HEK293 (cell line): Measurements from ENCODE around the gene SNAPIN.
A peak's percentile ranks its signal among the peaks of the same experiment; 100 is the strongest.

ENCODE experiments used
- GLI2 ChIP-seq: fragments of 450-650 bp; formaldehyde crosslinking; IDR thresholded peaks from 2 replicates; pipeline ENCODE4; 2017; ENCODE audit warnings: missing biosample characterization, missing genetic modification characterization, low read depth, borderline replicate concordance
- GLI4 ChIP-seq: fragments of 450-650 bp; formaldehyde crosslinking; IDR thresholded peaks from 2 replicates; pipeline ENCODE4 v1.5.1; 2016; ENCODE audit warnings: missing biosample characterization, missing genetic modification characterization
- GLIS1 ChIP-seq: fragments of 450-650 bp; formaldehyde crosslinking; IDR thresholded peaks from 2 replicates; pipeline ENCODE4 v1.5.1; 2016; ENCODE audit warnings: missing biosample characterization, missing genetic modification characterization
- HOXC10 ChIP-seq: sonication (generic); formaldehyde crosslinking; IDR thresholded peaks from 2 replicates; pipeline ENCODE4 v1.8.1; 2023; ENCODE audit warnings: mild to moderate bottlenecking, missing genetic modification reagents
- HOXD13 ChIP-seq: sonication (generic); formaldehyde crosslinking; IDR thresholded peaks from 2 replicates; pipeline ENCODE4 v1.8.0; 2022; ENCODE audit warnings: missing genetic modification reagents, borderline replicate concordance
- IKZF3 ChIP-seq: fragments of 450-650 bp; IDR thresholded peaks from 2 replicates; pipeline ENCODE4 v1.5.0; 2018; ENCODE audit warnings: missing biosample characterization, mild to moderate bottlenecking, missing genetic modification characterization, moderate library complexity
- MZF1 ChIP-seq: fragments of 450-650 bp; formaldehyde crosslinking; IDR thresholded peaks from 2 replicates; pipeline ENCODE4 v1.5.1; 2017; ENCODE audit warnings: missing biosample characterization, missing genetic modification characterization, borderline replicate concordance
- RBAK ChIP-seq: fragments of 450-650 bp; formaldehyde crosslinking; IDR thresholded peaks from 2 replicates; pipeline ENCODE4 v1.5.1; 2016; ENCODE audit warnings: missing biosample characterization, missing genetic modification characterization
- SETDB1 ChIP-seq: IDR thresholded peaks from one replicate; pipeline ENCODE4 v1.6.1; 2017; ENCODE audit warnings: mild to moderate bottlenecking, low read length, moderate library complexity, mixed read lengths; ENCODE audit not compliant: insufficient read length
- SP2 ChIP-seq: fragments of 450-650 bp; formaldehyde crosslinking; IDR thresholded peaks from 2 replicates; pipeline ENCODE4 v1.5.1; 2016; ENCODE audit warnings: missing biosample characterization, missing genetic modification characterization
- TCF7L2 ChIP-seq: IDR thresholded peaks from 2 replicates; pipeline ENCODE4 v1.6.1; 2011; ENCODE audit warnings: low read depth, mild to moderate bottlenecking, inconsistent platforms, low read length, moderate library complexity, borderline replicate concordance
- ZFP37 ChIP-seq: fragments of 450-650 bp; formaldehyde crosslinking; IDR thresholded peaks from 2 replicates; pipeline ENCODE4 v1.5.1; 2016; ENCODE audit warnings: missing biosample characterization, missing genetic modification characterization
- ZNF133 ChIP-seq: fragments of 450-650 bp; formaldehyde crosslinking; IDR thresholded peaks from 2 replicates; pipeline ENCODE4 v1.5.1; 2016; ENCODE audit warnings: missing biosample characterization, missing genetic modification characterization
- ZNF155 ChIP-seq: fragments of 450-650 bp; formaldehyde crosslinking; IDR thresholded peaks from 2 replicates; pipeline ENCODE4 v1.5.1; 2016; ENCODE audit warnings: missing biosample characterization, missing genetic modification characterization
- ZNF223 ChIP-seq: fragments of 450-650 bp; formaldehyde crosslinking; IDR thresholded peaks from 2 replicates; pipeline ENCODE4 v1.5.1; 2016; ENCODE audit warnings: missing biosample characterization, missing genetic modification characterization
- ZNF239 ChIP-seq: fragments of 450-650 bp; formaldehyde crosslinking; IDR thresholded peaks from 2 replicates; pipeline ENCODE4 v1.5.1; 2016; ENCODE audit warnings: missing biosample characterization, missing genetic modification characterization
- ZNF274 ChIP-seq, 2 experiments: fragments of 200-500 bp in 1 of 2; fragments of 450-650 bp in 1 of 2; sonication (Bioruptor generic) in 1 of 2; formaldehyde crosslinking in 1 of 2; IDR thresholded peaks; 2 replicates each; pipeline versions ENCODE4 v1.5.1 to v1.6.1; 2014 to 2016; ENCODE audit warnings: borderline replicate concordance in 1 of 2, inconsistent platforms in 1 of 2, low read length in 1 of 2, missing biosample characterization in 1 of 2, missing genetic modification characterization in 1 of 2
- ZNF354C ChIP-seq: fragments of 450-650 bp; formaldehyde crosslinking; IDR thresholded peaks from 2 replicates; pipeline ENCODE4 v1.5.1; 2016; ENCODE audit warnings: missing biosample characterization, missing genetic modification characterization, low read depth, borderline replicate concordance
- ZNF501 ChIP-seq: fragments of 450-650 bp; formaldehyde crosslinking; IDR thresholded peaks from 2 replicates; pipeline ENCODE4 v1.5.1; 2016; ENCODE audit warnings: missing biosample characterization, missing genetic modification characterization
- ZNF510 ChIP-seq: fragments of 450-650 bp; formaldehyde crosslinking; IDR thresholded peaks from 2 replicates; pipeline ENCODE4 v1.5.1; 2018; ENCODE audit warnings: mild to moderate bottlenecking, missing genetic modification characterization, missing biosample characterization; ENCODE audit not compliant: insufficient replicate concordance
- ZNF549 ChIP-seq: fragments of 450-650 bp; IDR thresholded peaks from 2 replicates; pipeline ENCODE4 v1.5.1; 2018; ENCODE audit warnings: missing biosample characterization, missing genetic modification characterization, mild to moderate bottlenecking, inconsistent platforms, moderate library complexity
- ZNF621 ChIP-seq: fragments of 450-650 bp; formaldehyde crosslinking; IDR thresholded peaks from 2 replicates; pipeline ENCODE4 v1.5.1; 2017; ENCODE audit warnings: missing biosample characterization, missing genetic modification characterization
- ZNF658 ChIP-seq: fragments of 450-650 bp; formaldehyde crosslinking; IDR thresholded peaks from 2 replicates; pipeline ENCODE4; 2016; ENCODE audit warnings: missing biosample characterization, missing genetic modification characterization
- ZNF670 ChIP-seq: fragments of 450-650 bp; formaldehyde crosslinking; IDR thresholded peaks from 2 replicates; pipeline ENCODE4 v1.5.1; 2016; ENCODE audit warnings: missing biosample characterization, missing genetic modification characterization, low read depth
- ZNF776 ChIP-seq: fragments of 450-650 bp; formaldehyde crosslinking; IDR thresholded peaks from 2 replicates; pipeline ENCODE4 v1.5.0; 2017; ENCODE audit warnings: missing biosample characterization, missing genetic modification characterization, borderline replicate concordance
- ZNF843 ChIP-seq: fragments of 450-650 bp; formaldehyde crosslinking; IDR thresholded peaks from 2 replicates; pipeline ENCODE4 v1.5.1; 2016; ENCODE audit warnings: missing biosample characterization, missing genetic modification characterization
- ZSCAN30 ChIP-seq: fragments of 450-650 bp; IDR thresholded peaks from 2 replicates; pipeline ENCODE4 v1.5.1; 2018; ENCODE audit warnings: missing biosample characterization, mild to moderate bottlenecking, missing genetic modification characterization, moderate library complexity
- TF ChIP-seq, protein P1 (sequence below): fragments of 450-650 bp; formaldehyde crosslinking; IDR thresholded peaks from 2 replicates; pipeline ENCODE4 v1.5.1; 2017; ENCODE audit warnings: missing biosample characterization, missing genetic modification characterization
- TF ChIP-seq, protein P2 (sequence below): fragments of 450-650 bp; formaldehyde crosslinking; IDR thresholded peaks from 2 replicates; pipeline ENCODE4 v1.5.1; 2016; ENCODE audit warnings: missing biosample characterization, missing genetic modification characterization
- TF ChIP-seq, protein P3 (sequence below): fragments of 450-650 bp; formaldehyde crosslinking; IDR thresholded peaks from 2 replicates; pipeline ENCODE4 v1.5.1; 2017; ENCODE audit warnings: missing biosample characterization, missing genetic modification characterization
- TF ChIP-seq, protein P4 (sequence below): fragments of 450-650 bp; formaldehyde crosslinking; IDR thresholded peaks from 2 replicates; pipeline ENCODE4 v1.5.1; 2016; ENCODE audit warnings: missing biosample characterization, missing genetic modification characterization
- TF ChIP-seq, protein P5 (sequence below): fragments of 450-650 bp; formaldehyde crosslinking; IDR thresholded peaks from 2 replicates; pipeline ENCODE4 v1.5.1; 2016; ENCODE audit warnings: missing biosample characterization, missing genetic modification characterization

Gene SNAPIN

DNA sequence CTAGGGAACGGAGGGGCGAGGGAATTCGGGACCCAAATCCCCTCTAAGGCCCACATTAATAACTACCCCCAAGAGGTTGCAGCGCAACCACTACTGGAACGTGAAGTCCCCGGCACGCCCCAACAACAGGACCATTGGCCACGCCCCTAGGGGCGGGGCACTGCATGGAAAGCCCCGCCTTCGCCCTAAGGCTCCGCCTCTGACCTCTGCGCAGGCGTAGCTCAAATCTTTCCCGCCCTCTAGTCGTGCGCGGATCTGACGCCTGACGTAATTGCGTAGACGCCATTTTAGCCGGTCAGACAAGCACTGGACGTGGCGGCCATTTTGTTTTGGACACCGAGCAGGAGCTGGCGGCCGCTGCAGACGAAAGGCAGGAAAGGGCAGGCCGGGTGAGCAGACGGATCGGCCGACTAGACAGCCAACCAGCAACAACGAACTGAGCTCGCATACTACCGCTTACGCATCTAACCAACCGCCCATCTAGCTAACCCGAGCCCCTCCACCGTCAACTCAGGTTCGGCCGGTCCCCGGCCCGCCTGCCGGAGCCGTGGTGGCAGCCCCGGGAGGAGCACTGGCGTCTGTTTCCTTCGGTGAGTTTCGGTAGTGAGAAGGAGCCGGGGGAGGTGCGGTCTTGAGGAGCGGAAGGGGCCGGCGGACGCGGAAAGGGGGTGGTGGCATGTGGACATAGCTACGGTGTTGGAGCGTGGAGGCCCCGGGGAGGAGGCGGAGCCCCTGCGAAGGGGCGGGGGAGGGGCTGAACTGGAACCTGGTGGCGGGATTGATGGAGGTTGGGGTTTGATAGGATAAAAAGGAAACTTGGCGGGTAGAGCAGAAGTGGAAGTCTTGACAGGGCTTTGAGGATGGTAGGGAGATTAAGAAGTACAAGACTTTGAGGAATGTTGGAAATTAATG, 24.5 kb upstream of the SNAPIN start, which contains the start of gene CHTOP (continued):
- TF ChIP-seq RBAK (tag by site-specific recombination) (no peak), HOXD13 (0 out of 2 replicates have a peak, but pooled peaks have one; percentile 61), ZNF776 (tag by site-specific recombination) (no peak), ZNF501 (tag by site-specific recombination) (peak; percentile 100), IKZF3 (no peak), HOXC10 (CRISPR knock-in tag) (no peak), GLI4 (tag by site-specific recombination) (no peak), ZNF274 (IDR thresholded peaks at IDR 0.05; ENCODE audit: low read length) (no peak), ZNF274 (tag by site-specific recombination; IDR thresholded peaks at IDR 0.05; ENCODE audit: borderline replicate concordance) (no peak), ZNF670 (tag by site-specific recombination) (no peak), GLIS1 (peak; percentile 48; the same call in 1 of the 2 replicates), ZNF354C (tag by site-specific recombination) (no peak), ZNF223 (tag by site-specific recombination) (no peak), ZSCAN30 (tag by site-specific recombination) (peak; percentile 88), TCF7L2 (no peak), ZNF549 (tag by site-specific recombination) (no peak), SP2 (tag by site-specific recombination) (peak; percentile 89), ZNF621 (tag by site-specific recombination) (no peak), ZNF155 (tag by site-specific recombination) (no peak), ZFP37 (tag by site-specific recombination) (peak; percentile 93), ZNF239 (tag by site-specific recombination) (peak; percentile 49; the same call in 1 of the 2 replicates), ZNF510 (tag by site-specific recombination) (no peak), GLI2 (tag by site-specific recombination) (no peak), SETDB1 (no peak), MZF1 (tag by site-specific recombination) (no peak), ZNF658 (tag by site-specific recombination) (no peak), ZNF133 (tag by site-specific recombination) (no peak; the same call in 1 of the 2 replicates), ZNF843 (peak; percentile 79; the same call in 1 of the 2 replicates)
- TF ChIP-seq, protein P1, sequence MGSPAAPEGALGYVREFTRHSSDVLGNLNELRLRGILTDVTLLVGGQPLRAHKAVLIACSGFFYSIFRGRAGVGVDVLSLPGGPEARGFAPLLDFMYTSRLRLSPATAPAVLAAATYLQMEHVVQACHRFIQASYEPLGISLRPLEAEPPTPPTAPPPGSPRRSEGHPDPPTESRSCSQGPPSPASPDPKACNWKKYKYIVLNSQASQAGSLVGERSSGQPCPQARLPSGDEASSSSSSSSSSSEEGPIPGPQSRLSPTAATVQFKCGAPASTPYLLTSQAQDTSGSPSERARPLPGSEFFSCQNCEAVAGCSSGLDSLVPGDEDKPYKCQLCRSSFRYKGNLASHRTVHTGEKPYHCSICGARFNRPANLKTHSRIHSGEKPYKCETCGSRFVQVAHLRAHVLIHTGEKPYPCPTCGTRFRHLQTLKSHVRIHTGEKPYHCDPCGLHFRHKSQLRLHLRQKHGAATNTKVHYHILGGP (tag by site-specific recombination) = no peak
- TF ChIP-seq, protein P2, sequence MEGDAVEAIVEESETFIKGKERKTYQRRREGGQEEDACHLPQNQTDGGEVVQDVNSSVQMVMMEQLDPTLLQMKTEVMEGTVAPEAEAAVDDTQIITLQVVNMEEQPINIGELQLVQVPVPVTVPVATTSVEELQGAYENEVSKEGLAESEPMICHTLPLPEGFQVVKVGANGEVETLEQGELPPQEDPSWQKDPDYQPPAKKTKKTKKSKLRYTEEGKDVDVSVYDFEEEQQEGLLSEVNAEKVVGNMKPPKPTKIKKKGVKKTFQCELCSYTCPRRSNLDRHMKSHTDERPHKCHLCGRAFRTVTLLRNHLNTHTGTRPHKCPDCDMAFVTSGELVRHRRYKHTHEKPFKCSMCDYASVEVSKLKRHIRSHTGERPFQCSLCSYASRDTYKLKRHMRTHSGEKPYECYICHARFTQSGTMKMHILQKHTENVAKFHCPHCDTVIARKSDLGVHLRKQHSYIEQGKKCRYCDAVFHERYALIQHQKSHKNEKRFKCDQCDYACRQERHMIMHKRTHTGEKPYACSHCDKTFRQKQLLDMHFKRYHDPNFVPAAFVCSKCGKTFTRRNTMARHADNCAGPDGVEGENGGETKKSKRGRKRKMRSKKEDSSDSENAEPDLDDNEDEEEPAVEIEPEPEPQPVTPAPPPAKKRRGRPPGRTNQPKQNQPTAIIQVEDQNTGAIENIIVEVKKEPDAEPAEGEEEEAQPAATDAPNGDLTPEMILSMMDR = peak; percentile 30; the same call in 1 of the 2 replicates
- TF ChIP-seq, protein P3, sequence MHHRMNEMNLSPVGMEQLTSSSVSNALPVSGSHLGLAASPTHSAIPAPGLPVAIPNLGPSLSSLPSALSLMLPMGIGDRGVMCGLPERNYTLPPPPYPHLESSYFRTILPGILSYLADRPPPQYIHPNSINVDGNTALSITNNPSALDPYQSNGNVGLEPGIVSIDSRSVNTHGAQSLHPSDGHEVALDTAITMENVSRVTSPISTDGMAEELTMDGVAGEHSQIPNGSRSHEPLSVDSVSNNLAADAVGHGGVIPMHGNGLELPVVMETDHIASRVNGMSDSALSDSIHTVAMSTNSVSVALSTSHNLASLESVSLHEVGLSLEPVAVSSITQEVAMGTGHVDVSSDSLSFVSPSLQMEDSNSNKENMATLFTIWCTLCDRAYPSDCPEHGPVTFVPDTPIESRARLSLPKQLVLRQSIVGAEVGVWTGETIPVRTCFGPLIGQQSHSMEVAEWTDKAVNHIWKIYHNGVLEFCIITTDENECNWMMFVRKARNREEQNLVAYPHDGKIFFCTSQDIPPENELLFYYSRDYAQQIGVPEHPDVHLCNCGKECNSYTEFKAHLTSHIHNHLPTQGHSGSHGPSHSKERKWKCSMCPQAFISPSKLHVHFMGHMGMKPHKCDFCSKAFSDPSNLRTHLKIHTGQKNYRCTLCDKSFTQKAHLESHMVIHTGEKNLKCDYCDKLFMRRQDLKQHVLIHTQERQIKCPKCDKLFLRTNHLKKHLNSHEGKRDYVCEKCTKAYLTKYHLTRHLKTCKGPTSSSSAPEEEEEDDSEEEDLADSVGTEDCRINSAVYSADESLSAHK (tag by site-specific recombination) = 0 out of 2 replicates have a peak, but pooled peaks have one; percentile 13
- TF ChIP-seq, protein P4, sequence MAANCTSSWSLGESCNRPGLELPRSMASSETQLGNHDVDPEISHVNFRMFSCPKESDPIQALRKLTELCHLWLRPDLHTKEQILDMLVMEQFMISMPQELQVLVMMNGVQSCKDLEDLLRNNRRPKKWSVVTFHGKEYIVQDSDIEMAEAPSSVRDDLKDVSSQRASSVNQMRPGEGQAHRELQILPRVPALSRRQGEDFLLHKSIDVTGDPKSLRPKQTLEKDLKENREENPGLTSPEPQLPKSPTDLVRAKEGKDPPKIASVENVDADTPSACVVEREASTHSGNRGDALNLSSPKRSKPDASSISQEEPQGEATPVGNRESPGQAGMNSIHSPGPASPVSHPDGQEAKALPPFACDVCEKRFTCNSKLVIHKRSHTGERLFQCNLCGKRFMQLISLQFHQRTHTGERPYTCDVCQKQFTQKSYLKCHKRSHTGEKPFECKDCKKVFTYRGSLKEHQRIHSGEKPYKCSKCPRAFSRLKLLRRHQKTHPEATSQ = peak; percentile 80; the same call in 1 of the 2 replicates
- TF ChIP-seq, protein P5, sequence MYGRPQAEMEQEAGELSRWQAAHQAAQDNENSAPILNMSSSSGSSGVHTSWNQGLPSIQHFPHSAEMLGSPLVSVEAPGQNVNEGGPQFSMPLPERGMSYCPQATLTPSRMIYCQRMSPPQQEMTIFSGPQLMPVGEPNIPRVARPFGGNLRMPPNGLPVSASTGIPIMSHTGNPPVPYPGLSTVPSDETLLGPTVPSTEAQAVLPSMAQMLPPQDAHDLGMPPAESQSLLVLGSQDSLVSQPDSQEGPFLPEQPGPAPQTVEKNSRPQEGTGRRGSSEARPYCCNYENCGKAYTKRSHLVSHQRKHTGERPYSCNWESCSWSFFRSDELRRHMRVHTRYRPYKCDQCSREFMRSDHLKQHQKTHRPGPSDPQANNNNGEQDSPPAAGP (tag by site-specific recombination) = peak; percentile 84
